GM21526 (cell line): ENCODE measurements around the gene IL1B.
A peak's percentile ranks its signal among the peaks of the same experiment; 100 is the strongest.

ENCODE experiments used
- ATAC-seq: cut with Tn5 transposase; IDR thresholded peaks from one replicate; pipeline ENCODE4 v1.9.1; 2021; ENCODE audit warnings: moderate library complexity; ENCODE audit not compliant: unreplicated experiment, low FRiP score

IL1B gene

DNA sequence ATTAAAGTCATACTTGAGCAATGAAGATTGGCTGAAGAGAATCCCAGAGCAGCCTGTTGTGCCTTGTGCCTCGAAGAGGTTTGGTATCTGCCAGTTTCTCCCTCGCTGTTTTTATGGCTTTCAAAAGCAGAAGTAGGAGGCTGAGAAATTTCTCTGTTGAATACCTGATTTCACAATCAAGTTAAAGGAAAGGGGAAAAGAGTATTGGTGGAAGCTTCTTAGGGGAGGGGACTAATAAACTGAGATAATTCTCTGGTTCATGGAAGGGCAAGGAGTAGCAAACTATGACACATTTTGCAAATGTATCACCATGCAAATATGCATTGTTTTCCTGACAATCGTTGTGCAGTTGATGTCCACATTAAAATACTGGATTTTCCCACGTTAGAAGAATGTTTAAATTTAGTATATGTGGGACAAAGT, at the start of gene IL1B:
TSS of gene IL1B (minus strand) at position 85 of the 423 bp plus-strand sequence. CDS start 550 bp downstream, outside the sequence.
- no peak for ATAC-seq

DNA sequence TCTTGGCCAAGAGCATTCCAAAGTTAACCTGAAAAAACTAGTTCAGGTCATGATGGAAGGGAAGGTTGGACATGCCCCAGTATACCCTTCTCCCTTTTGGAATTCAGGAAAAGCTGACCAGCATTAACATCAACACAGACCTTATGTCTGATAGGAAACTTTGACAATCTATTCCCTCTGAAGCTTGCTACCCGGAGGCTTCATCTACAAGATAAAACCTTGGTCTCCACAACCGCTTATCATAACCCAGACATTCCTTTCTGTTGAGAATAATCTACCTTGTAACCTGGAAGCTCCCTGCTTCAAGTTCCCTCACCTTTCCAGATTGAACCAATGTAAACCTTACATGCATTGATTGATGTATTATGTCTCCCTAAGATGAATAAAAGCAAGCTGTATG, 49.7 kb upstream of the IL1B start:
- no peak for ATAC-seq

DNA sequence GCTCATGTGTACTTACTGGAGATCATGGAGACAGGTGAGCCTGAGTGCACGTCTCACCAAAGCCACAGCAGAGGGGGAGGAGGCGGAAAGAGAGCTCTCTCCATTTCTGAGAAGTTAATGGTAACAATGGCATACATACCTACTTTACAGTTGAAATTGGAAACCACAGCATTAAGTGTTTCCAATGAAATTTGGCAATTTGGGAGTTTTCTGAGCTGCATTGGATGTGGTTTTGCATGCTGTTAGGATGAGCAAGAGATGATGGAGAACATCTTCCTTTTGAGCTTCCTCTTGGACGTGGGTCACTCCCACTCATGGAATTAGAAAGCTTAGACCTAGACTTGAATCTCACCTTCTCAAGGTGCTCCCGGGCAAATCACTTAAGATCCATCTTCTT, 48.9 kb upstream of the IL1B start:
- no peak for ATAC-seq

DNA sequence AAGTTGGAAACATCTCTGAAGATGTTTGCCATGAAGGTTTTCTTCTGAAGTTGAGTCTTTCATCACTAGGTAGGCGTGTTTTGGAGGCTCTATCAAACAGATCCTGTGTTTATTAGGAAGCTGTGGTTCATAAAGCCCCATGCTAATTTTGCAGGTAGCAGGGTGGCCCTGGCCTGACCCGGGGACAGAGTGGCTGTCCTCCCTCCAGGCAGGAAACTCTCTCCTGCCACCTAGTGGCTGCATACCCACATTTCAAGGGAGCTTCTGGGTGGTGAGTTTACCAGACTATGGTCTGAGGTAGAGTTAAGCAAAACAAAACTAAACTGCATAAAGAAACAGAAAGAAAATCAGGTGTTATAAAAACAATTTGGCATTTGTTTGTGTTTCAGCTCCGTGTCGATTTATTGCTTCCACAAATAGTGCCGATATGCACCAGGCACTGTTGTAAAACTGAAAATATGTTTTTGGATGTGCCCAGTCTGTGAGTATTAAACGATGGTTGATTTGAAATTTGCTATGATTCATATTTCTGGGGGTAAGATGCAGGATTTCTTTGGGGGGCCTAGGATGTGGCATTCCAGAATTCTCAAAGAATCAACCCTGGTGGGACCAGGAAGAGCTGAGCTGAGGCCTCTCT, 48.4 kb upstream of the IL1B start:
- ATAC-seq = peak; percentile 51

DNA sequence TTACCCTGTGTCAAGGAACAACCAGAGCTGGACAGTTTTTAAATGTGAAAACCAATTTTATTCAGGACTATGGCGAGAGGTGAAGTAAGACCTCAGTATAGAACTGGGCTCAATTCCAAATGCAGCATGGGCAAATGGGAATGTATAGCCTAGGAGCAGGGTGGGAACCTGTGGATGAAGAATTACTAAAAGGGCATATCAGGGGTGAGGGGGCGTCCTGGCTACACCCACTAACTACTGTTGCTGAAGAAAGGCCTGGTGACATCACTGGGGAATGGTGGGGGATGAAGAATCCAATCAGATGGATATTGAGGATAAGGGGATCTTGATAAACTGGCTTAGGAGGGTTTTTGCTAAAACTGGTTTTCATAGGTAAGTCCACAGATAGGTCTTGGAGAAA, 47.1 kb upstream of the IL1B start:
- ATAC-seq = no peak

DNA sequence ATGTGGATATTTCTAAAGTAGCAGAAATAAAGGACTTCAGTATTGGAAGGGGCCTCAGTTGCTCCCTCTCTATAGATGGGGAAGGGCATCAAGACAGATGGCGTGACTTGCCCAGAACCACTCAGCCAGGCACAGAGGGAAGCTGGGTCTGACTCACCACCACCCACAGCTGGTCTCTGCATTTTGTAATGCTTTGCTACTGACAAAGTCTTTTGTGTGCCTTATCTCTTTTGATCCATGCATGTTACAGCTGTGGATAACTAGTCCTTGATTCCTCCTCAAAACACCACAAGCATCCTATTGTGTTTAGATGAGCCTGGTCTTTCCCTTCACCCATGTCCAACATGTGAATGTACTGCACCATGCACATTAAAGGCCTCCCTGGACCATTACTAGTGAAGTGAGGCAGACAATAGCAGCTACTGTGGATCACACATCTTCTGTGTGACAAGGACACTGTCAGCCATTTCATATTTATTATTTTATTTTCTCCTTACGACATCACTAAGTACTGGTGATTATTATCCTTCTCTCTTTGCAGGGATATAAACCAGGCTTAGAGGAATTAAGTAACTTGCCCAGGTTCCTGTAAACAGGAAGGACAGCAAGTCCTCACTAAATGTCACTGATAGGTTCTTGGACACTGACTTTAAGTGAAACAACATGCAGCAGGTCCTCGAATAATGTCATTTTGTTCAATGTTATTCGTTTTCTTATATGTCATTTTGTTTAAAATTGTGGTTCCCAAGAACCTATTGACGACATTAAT, 44.8 kb upstream of the IL1B start:
- no peak for ATAC-seq

DNA sequence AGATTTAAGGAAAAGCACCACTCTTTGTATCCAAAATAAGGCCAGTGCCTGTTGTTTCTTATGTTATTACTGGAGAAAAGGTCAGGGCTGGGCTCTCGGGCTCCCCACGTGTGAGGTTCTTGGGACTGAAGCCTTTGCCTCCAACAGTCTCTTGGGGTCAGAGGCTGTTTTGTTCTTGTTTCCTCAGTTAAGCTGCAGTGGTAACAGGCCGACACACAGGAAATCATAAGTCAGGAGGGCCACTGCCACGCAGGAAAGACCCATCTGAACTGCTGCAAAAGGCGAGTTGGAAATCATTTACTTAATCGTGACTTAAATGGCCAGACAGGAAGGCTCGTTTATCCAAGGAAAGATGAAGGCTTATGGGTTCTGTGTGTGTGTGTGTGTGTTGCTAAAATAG, 44.1 kb upstream of the IL1B start:
- no peak for ATAC-seq

DNA sequence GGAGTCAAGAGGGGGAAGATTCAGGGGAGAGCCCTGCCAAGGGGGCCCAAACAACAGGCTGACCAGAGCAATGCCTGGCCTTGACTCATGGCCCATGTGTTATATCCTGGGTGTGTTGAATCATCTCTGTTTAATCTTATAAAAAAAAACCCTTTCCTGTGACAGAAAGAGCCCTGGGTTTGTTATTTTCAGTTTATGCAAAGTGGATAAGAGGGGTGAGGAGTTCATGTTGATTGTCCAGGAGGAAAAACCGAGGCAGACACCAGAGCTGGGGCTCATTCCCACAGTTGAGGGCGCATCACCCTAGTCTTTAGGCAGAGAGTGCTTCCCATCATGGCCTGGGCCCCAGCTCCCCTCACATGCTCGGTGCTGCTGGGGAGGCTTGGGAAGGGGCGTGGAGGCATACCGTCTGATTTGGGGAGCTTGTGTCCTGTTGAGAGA, 43.5 kb upstream of the IL1B start:
- ATAC-seq = no peak

DNA sequence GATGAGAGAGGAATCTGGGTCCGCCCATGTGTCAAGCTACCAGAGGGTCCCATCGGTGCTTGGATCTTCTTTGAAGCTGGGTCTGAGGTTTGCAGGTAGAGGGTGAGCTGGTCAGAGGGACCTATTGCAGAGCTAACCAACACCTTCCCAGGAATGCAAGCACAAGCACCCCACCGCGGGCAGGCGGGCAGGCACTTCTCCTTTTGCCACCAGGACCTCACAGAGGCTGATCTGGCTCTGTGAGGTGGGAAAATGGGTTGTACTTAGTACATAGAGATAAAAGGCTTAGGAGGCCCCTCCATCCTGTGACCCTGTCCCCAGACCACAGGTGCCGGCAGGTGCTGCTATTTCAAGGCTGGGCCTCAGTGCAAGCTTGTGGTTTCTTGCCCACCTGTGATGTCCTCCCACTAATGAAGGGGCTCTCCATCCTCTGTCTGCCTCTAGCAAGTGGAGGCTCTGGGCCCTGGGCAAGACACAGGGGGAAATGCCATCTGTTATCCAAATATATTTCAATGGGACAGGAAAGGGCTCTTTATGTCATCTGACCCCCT, 43.0 kb upstream of the IL1B start:
- ATAC-seq = no peak

DNA sequence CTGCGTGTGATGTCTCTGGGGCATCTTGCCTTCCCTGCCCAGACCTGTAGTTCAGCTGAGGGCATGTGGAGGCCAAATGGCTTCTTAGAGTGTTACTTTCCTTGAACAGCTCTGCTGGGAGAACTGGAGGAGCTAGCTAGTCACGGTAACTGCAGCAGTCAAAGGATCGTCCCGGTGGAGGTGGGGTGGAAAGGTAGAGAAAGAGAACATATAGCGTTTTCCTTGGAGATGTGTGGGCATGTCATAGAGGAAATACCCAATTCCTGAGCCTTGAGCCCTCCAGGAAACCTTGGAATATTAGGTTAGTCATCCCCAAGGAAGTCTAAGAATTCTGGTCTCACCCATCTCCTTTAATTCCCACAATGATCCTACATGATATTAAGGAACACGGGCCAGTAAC, 40.8 kb upstream of the IL1B start:
- ATAC-seq = no peak

DNA sequence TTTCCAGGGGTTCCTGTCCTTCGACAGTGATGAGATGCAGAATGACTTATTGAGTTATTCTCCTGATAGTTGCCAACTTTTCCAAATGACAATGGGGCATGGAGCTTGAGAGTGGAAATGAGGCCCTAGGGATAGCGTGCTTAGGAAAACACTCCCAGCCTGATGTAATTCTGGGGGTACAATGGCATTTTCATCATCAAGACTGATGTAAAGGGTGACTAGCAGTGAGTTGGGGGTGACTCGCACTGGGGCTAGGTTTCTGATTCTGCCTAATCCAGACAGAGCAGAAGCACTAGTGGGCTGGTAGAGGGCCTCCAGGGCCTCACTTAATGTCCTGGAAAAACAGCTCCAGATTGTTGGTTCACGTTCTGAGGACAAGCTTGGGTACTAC, 40.4 kb upstream of the IL1B start:
- ATAC-seq = no peak

DNA sequence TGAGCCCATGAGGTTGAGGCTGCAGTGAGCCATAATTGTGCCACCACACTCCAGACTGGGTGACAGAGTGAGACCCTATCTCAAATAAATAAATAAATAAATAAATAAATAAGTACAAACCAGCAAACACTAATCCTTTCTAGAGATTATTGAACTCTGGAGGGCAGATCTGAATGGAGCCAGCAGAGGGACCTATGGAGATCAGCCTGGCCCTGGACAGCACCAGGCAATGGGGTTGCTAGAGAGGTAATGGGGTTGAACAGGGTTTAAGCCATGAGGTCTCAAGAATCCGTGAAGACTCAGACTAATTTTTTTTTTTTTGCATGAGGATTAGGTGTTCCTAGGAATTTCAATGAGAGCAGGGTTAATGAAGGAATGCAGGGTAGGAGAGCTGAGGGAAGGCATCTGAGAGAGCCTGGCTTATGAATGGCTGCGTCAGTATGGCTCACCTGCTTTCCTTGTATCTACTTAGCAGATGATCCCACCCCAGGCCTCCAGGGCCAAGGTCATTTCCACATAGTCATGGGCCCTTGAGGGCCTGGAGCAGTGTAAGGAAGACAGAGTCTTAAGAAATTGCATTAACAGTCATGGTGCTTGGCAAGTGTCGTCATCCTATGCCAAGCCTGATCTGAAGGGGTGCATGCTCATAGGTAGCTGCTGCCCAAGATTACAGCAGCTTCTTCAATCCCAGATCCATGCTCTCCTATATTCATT, 39.8 kb upstream of the IL1B start:
- no peak for ATAC-seq

DNA sequence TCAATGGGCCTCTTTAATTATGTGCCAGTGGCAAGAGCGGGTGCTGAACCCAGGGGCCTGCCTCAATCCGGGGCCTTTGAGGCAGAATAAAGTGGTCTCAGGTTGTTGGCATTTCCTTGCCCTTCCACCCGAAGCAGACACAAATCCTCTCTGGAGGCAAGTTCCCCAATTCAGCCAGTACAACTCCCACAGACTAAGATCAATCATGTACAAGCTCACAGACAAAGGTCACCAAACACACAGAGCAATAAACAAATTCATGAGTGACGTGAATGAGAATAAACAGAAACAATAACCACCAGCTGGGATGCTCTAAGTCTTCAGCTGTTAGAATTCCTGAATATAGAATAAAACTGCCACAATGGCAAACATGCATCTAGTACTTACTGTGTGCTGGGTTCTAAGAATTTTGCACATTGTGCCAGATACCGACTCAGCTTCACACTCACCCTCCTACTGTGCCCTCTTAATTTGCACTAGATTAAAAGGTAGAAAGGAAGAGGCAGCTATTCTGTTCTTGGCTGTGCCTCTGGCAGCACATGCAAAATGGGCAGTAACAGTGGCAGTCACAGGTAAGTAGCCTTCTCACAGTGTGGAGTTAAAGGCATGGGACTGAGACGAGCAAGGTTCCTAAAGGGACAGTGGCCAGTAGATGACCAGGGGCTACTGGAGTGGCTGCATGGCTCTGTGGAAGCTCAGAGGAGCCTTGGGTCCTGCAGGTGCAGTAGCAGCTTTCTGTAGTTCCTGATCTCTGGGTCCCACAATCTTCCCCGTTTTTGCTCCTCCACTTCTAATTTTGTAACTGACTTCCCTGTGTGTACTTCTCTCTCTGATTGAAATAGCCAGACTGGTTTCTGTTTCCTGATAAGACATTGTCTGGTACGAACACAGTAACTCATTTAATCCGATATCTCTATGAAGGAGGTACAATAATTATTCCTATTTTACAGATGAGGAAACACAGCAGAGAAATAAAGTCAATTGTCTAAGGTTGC, 34.6 kb upstream of the IL1B start:
- ATAC-seq = no peak

DNA sequence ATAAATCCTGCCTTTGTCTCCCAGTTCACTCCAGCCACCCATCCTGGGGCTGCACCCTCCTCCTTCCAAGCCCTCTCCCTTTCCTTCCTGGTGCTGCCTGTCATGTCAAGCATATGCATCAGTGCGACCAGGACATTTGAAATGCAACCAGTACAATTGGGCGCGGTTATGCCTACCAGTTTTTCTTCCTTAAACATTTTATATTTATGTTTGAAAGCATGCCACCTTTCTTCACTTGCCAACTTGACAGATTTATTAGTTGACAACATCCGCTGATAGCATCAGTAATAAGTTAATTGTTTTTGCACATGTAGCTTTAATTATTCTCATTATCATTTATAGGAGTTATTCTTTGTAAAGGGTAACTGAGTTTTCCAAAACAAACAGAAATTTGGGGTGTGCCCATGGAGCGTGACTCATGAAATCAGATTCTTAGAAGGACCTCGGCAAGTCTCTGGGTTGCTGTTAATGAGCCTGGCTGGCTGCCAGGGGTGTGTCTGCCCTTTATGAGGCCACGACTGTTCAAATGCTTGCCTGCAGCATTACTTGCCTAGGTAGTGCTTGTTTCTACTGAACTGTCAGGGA, 32.8 kb upstream of the IL1B start:
- ATAC-seq = no peak

DNA sequence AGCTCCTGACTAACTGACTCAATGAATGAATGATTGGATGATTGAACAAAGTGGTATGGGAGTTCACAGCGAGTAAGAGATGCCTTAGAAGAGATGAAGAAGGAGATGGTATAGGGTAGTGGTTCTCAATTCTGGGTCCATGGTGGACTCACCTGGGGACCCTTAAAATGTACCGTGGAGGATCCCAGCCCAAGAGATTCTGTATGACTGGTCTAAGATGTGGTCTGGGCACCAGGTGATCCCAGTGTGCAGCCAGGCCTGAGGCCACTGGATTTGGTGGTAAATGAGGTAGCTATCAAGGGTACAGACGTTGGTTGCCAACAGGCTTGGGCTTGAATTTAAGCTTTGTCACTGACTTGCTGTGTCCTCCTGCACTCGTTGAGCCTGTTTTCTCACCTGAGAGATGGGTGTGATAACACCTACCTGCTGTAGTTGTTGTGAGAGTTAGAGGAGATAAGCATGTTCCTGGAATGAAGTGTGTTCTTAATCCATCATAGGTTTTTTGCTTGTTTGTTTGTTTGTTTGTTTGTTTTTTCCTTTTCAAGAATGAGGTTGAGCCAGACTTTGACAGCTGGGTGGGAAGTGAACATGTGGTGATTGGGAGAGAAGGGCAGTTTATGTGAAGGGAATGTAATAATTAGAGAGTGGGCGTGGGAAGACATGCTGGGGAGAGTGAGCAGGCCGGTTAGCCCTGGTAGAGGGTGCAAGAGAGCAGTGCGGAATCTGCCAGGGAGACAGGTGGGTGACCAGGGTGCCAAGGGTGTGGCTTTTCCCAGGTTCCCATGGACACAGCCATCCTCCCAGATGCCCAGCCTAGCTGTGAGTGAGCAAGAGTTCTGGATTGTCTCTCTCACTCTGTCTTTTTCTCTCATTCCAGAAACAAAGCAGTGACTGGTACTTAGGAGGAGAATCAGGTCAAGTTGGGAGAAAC, 31.4 kb upstream of the IL1B start:
- ATAC-seq = no peak

DNA sequence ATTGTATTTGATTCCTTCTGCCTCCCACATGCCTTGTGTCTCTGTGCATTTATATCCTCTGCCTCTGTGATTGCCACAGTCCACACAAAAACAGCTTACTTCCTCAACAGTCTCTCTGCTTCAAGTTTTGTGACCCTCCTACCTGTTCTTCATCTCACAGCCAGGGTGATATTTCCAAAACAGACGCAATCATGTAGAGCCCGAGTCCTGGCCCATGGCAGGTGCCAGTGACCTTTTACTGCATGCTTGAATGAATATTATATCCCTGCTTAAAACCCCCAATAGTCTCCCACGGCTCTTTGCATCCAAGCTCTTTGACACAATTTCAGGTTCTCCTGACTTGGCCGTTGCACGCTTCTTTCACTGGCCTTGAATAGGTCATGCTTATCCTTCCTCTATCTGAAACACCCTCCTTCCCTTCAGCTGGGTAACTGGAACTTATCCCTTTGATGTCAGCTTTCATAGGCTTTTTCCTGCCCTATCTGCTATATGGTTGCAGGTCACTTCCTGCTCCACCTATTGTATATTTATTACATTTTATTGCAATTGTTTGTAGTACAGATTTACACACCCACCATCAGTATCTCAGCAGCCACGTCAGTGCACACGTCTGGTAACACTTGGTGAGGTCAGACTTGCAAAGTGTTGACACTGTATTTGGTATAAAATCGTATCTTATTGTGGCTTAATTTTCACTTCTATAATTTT, 29.7 kb upstream of the IL1B start:
- no peak for ATAC-seq

DNA sequence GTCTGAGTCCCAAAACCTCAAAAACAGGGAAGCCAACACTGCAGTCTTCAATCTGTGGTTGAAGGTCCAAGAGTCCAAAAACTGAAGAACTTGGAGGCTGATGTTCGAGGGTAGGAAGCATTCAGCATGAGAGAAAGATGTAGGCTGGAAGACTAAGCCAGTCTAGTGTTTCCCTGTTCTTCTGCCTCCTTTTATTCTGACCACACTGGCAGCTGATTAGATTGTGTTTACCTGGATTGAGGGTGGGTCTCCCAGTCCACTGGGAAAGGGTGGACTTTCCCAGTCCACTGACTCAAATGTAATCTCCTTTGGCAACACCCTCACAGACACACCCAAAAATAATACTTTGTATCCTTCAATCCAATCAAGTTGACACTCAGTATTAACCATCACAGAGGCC, 27.5 kb upstream of the IL1B start:
- no peak for ATAC-seq
